ENCODE data around the gene CDHR3. TPM values are rescaled to one million over a fixed set of nuclear protein-coding genes. Genes with fewer than 3 reads are reported as not detected.

CDHR3 gene
- total RNA-seq, 4 donors from 2014 or later = 4.3 to 29.5 (median 27.0) TPM

GRCh38 chr7:106082087-106082854, 119.2 kb downstream of the CDHR3 start:
- ATAC-seq = no peak
- peaks cover 0 to 12% (median 0%) of the 10 kb centered on the region in 3 donors for H3K4me1 ChIP-seq

More at GRCh38 chr7:106082087-106082854, 119.2 kb downstream of the CDHR3 start:
- H3K27ac ChIP-seq = no peak overlapping the region
- no peaks in the 10 kb centered on the region for H3K36me3 ChIP-seq
- no peak for TF ChIP-seq EP300 (IDR thresholded peaks at IDR 0.05)
- no peak for TF ChIP-seq POLR2A (IDR thresholded peaks at IDR 0.05)
- no peak for TF ChIP-seq POLR2AphosphoS5 (IDR thresholded peaks at IDR 0.05)
- no peak for TF ChIP-seq CTCF (IDR thresholded peaks at IDR 0.05)
- no peaks in the 10 kb centered on the region for H3K27me3 ChIP-seq
- no peak overlapping the region for H3K4me3 ChIP-seq
- no peaks in the 10 kb centered on the region for H3K9me3 ChIP-seq
- 45 to 74% methylated on average over 16 to 17 of the region's 18 CpGs for WGBS, 2 donors (ENCODE audit: low coverage in 1 of 2)

Other genes with a start within 250 kb of the CDHR3 start
- gene ATXN7L1, start 86.7 kb upstream of the CDHR3 start, total RNA-seq = 10 to 100 TPM in 1 of 4 donors, 1 to 10 TPM in 3; 5.9 to 21.2 (median 7.7) TPM
- gene SYPL1, start 149.0 kb downstream of the CDHR3 start, total RNA-seq = 100 to 1,000 TPM in 1 of 4 donors, 10 to 100 TPM in 3; 80.0 to 132 (median 93.2) TPM

Measured in gastroesophageal sphincter (tissue), 4 donors.